ENCODE results near the gene LEMD1. TPM values are rescaled to one million over a fixed set of nuclear protein-coding genes. Genes with fewer than 3 reads are reported as not detected.
"Not testable (repeated sequence)": the region's sequence is repeated elsewhere in the genome, so short reads cannot be mapped to it uniquely, and the experiment has no call there.

Gene LEMD1
- total and polyA plus RNA-seq, 2 experiments from 2014 or later, result not detected

DNA sequence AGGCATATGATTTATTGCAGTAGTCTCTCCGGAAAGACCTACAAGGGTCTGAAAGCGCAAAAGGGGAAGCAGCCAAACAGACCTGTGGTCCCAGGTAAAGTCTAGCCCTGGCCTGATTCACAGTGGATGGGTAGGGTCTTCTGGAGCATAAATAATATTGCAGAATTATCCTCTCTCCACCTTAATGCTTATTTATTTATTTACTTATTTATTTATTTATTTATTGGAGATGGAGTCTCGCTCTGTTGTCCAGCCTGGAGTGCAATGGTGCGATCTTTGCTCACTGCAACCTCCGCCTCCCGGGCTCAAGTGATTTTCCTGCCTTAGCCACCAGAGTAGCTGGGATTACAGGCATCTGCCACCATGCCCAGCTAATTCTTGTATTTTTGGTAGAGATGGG is 53.4 kb downstream of the LEMD1 start:
- no peaks in the 10 kb centered on the region for H3K36me3 ChIP-seq (ENCODE audit: low read depth)
- no peak overlapping the region for H3K9ac ChIP-seq
- DNase-seq, result no peak
- no peak overlapping the region for H3K4me3 ChIP-seq
- no peaks in the 10 kb centered on the region for H3K9me2 ChIP-seq (ENCODE audit: insufficient read depth)
- no peaks in the 10 kb centered on the region for H3K27me3 ChIP-seq (replicated peaks; ENCODE audit: insufficient read depth)
- no peak for TF ChIP-seq EZH2phosphoT487 (IDR thresholded peaks at IDR 0.05; ENCODE audit: insufficient read depth, low read depth)
- no peak for TF ChIP-seq EZH2 (IDR thresholded peaks at IDR 0.05; ENCODE audit: insufficient read depth, poor library complexity, severe bottlenecking)
- H3K4me1 ChIP-seq (ENCODE audit: insufficient read depth), result peaks cover 27% of the 10 kb centered on the region
- no peak overlapping the region for H2AFZ ChIP-seq
- no peak overlapping the region for H3K27ac ChIP-seq
- no peaks in the 10 kb centered on the region for H3K9me3 ChIP-seq (ENCODE audit: low read depth)
- peaks cover 21% of the 10 kb centered on the region for H3F3A ChIP-seq (ENCODE audit: insufficient read depth)
- H3K4me2 ChIP-seq (ENCODE audit: unreplicated experiment), result no peak overlapping the region
- in situ Hi-C loops (cut with MboI), result no loop called here
- no peaks in the 10 kb centered on the region for H3K79me2 ChIP-seq (ENCODE audit: insufficient read depth)
- 96 to 98% methylated on average over 6 of the region's 6 CpGs for WGBS, 2 experiments (ENCODE audit: low coverage in 1 of 2, low lambda C conversion rate in 2 of 2, missing lambda C conversion rate in 2 of 2)
- no peaks in the 10 kb centered on the region for H4K20me1 ChIP-seq (ENCODE audit: insufficient read depth)

DNA sequence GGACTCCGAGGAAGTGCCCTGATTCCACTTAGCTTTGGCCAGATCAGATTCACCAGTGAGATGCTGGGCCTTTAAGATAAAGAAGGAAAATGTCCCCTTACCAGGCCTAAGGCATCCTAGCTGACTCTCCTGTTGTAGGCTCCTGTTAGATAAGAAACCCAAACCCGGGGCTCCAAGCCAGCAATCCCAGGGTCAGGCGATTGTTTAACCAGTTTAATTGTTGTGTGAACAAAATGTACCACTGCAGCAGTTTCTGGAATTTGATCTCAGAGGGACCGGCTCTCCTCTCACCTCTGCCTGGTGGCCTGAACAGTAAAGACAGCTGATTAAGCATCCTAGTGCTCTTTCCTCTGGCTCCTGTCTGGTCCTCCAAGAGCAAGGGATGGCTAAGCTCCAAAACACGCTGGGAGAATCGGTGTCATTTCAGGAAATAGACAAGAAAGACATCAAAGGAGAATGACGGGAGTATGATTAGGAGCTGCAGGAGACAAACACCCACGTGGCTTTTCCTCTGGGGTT is 55.9 kb downstream of the LEMD1 start:
- in situ Hi-C loops (cut with MboI), result no loop called here
- no peak overlapping the region for H3K27ac ChIP-seq
- H3K9me3 ChIP-seq (ENCODE audit: low read depth), result no peaks in the 10 kb centered on the region
- H3K27me3 ChIP-seq (replicated peaks; ENCODE audit: insufficient read depth), result peaks cover 4% of the 10 kb centered on the region
- WGBS, 2 experiments (ENCODE audit: low coverage in 1 of 2, low lambda C conversion rate in 2 of 2, missing lambda C conversion rate in 2 of 2), result 25 to 27% methylated on average over 8 of the region's 8 CpGs
- no peaks in the 10 kb centered on the region for H3K9me2 ChIP-seq (ENCODE audit: insufficient read depth)
- 0 out of 2 replicates have a peak overlapping the region, but pooled peaks have one; percentile 16 for H2AFZ ChIP-seq
- H3K4me1 ChIP-seq (ENCODE audit: insufficient read depth), result peaks cover 9% of the 10 kb centered on the region; the same call in 1 of the 2 replicates
- H3K4me3 ChIP-seq, result no peak overlapping the region
- no peaks in the 10 kb centered on the region for H3F3A ChIP-seq (ENCODE audit: insufficient read depth)
- peak; percentile 36 for DNase-seq
- no peak for TF ChIP-seq EZH2 (IDR thresholded peaks at IDR 0.05; ENCODE audit: insufficient read depth, poor library complexity, severe bottlenecking)
- no peak for TF ChIP-seq EZH2phosphoT487 (IDR thresholded peaks at IDR 0.05; ENCODE audit: insufficient read depth, low read depth)
- no peak overlapping the region for H3K4me2 ChIP-seq (ENCODE audit: unreplicated experiment)
- H3K9ac ChIP-seq, result no peak overlapping the region
- H4K20me1 ChIP-seq (ENCODE audit: insufficient read depth), result no peaks in the 10 kb centered on the region
- H3K79me2 ChIP-seq (ENCODE audit: insufficient read depth), result no peaks in the 10 kb centered on the region
- no peaks in the 10 kb centered on the region for H3K36me3 ChIP-seq (ENCODE audit: low read depth)

DNA sequence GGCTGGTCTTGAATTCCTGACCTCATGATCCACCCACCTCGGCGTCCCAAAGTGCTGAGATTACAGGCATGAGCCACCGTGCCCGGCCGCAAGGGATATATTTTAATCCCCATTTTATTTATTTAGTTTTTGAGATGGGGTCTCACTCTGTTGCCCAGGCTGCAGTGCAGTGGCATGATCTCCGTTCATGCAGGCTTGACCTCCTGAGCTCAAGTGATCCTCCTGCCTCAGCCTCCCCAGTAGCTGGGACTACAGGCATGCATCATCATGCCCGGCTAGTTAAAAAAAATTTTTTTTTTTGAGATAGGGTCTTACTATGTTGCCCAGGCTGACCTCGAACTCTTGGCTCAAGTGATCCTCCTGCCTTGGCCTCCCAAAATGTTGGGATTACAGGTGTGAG is 56.8 kb downstream of the LEMD1 start:
- H2AFZ ChIP-seq; H3K79me2 ChIP-seq (ENCODE audit: insufficient read depth); H3K36me3 ChIP-seq (ENCODE audit: low read depth); H3K9me2 ChIP-seq (ENCODE audit: insufficient read depth); H4K20me1 ChIP-seq (ENCODE audit: insufficient read depth); H3K9ac ChIP-seq; H3K4me1 ChIP-seq (ENCODE audit: insufficient read depth); in situ Hi-C loops (cut with MboI); DNase-seq; H3K4me3 ChIP-seq; H3K27ac ChIP-seq; H3F3A ChIP-seq (ENCODE audit: insufficient read depth); H3K4me2 ChIP-seq (ENCODE audit: unreplicated experiment); H3K9me3 ChIP-seq (ENCODE audit: low read depth): not testable (repeated sequence)
- 90 to 91% methylated on average over 8 of the region's 8 CpGs for WGBS, 2 experiments (ENCODE audit: low coverage in 1 of 2, low lambda C conversion rate in 2 of 2, missing lambda C conversion rate in 2 of 2)
- peaks cover 11% of the 10 kb centered on the region for H3K27me3 ChIP-seq (replicated peaks; ENCODE audit: insufficient read depth)

DNA sequence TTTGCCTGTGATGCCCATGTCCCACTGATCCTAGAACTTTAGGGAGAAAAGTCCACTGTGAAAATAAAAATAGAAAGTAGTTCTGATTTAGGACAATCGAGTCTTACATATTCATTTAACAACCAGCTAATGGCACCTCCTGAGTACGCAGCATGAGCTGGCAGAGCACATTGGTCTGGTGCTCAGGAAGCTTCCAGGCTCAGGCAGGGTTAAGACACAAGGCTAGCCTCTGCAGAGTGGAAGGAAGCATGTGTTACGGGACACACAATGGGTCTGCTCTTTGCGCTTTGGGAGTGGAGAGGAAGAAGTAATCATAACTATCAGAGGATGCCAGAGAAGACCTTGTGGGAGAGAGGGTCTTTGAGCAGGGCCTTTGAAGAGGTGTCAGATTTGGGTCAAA is 61.0 kb downstream of the LEMD1 start:
- no peak overlapping the region for H2AFZ ChIP-seq
- H3K4me2 ChIP-seq (ENCODE audit: unreplicated experiment), result no peak overlapping the region
- WGBS, 2 experiments (ENCODE audit: low coverage in 1 of 2, low lambda C conversion rate in 2 of 2, missing lambda C conversion rate in 2 of 2), result 70 to 78% methylated on average over 4 of the region's 4 CpGs
- in situ Hi-C loops (cut with MboI), result no loop called here
- TF ChIP-seq EZH2phosphoT487 (IDR thresholded peaks at IDR 0.05; ENCODE audit: insufficient read depth, low read depth), result no peak
- no peak for TF ChIP-seq EZH2 (IDR thresholded peaks at IDR 0.05; ENCODE audit: insufficient read depth, poor library complexity, severe bottlenecking)
- no peaks in the 10 kb centered on the region for H3K9me3 ChIP-seq (ENCODE audit: low read depth)
- no peak overlapping the region for H3K4me3 ChIP-seq
- no peaks in the 10 kb centered on the region for H3K9me2 ChIP-seq (ENCODE audit: insufficient read depth)
- no peak overlapping the region for H3K9ac ChIP-seq
- no peaks in the 10 kb centered on the region for H4K20me1 ChIP-seq (ENCODE audit: insufficient read depth)
- peaks cover 37% of the 10 kb centered on the region for H3K27me3 ChIP-seq (replicated peaks; ENCODE audit: insufficient read depth)
- no peaks in the 10 kb centered on the region for H3F3A ChIP-seq (ENCODE audit: insufficient read depth)
- no peaks in the 10 kb centered on the region for H3K79me2 ChIP-seq (ENCODE audit: insufficient read depth)
- peaks cover 3% of the 10 kb centered on the region; the same call in 1 of the 2 replicates for H3K4me1 ChIP-seq (ENCODE audit: insufficient read depth)
- no peak overlapping the region for H3K27ac ChIP-seq
- H3K36me3 ChIP-seq (ENCODE audit: low read depth), result no peaks in the 10 kb centered on the region
- DNase-seq, result no peak
